OCI-LY3 (cell line): Measurements from ENCODE around the gene MTOR.

ENCODE experiments used
- CTCF ChIP-seq: fragments of 200-600, 300-600 bp; sonication (generic); IDR thresholded peaks from 2 replicates; pipeline ENCODE4 v1.5.1; 2014; ENCODE audit warnings: antibody characterized with exemption, low read length, low read depth
- EZH2phosphoT487 ChIP-seq: fragments of 200-600 bp; shearing (Covaris generic); IDR thresholded peaks from 2 replicates; pipeline ENCODE4 v1.6.1; 2018; ENCODE audit warnings: antibody characterized with exemption, mixed run types, low read depth

GRCh38 chr1:11272544-11272831, 10.1 kb upstream of the MTOR start:
- TF ChIP-seq EZH2phosphoT487 (no peak), CTCF (no peak)
